Endothelial cell of umbilical vein (primary cell): ENCODE results near the gene CYSLTR2.

Source experiments
- CTCF ChIP-seq, 2 donors: IDR thresholded peaks; 1 replicate in 1 of 2; 2 replicates in 1 of 2; pipeline ENCODE4 v1.5.1; 2011; ENCODE audit warnings: low read length in 2 of 2, mild to moderate bottlenecking in 2 of 2, moderate library complexity in 2 of 2, control low read depth in 1 of 2, inconsistent platforms in 1 of 2, low read depth in 1 of 2; ENCODE audit not compliant: insufficient read depth in 1 of 2; ENCODE audit errors: extremely low read depth in 1 of 2
- EZH2 ChIP-seq: IDR thresholded peaks from 2 replicates; pipeline ENCODE4 v1.6.1; 2012; ENCODE audit warnings: borderline replicate concordance, low read depth, mild to moderate bottlenecking, moderate library complexity, low read length, inconsistent platforms; ENCODE audit not compliant: severe bottlenecking
- GATA2 ChIP-seq: IDR thresholded peaks from 2 replicates; pipeline ENCODE4 v1.7.0; 2011; ENCODE audit warnings: low read depth, mild to moderate bottlenecking, moderate library complexity, mixed read lengths, low read length; ENCODE audit not compliant: insufficient read length, insufficient read depth
- MAX ChIP-seq: IDR thresholded peaks from 2 replicates; pipeline ENCODE4 v1.6.1; 2011; ENCODE audit not compliant: insufficient read depth, insufficient read length
- POLR2A ChIP-seq: IDR thresholded peaks from 2 replicates; pipeline ENCODE4 v1.6.1; 2012; ENCODE audit warnings: low read depth, mild to moderate bottlenecking, control low read depth, low read length
- POLR2AphosphoS5 ChIP-seq: IDR thresholded peaks from 2 replicates; pipeline ENCODE4 v1.6.1; 2012; ENCODE audit warnings: low read depth, mild to moderate bottlenecking, control low read depth, low read length, moderate library complexity; ENCODE audit not compliant: insufficient read depth

- no peak for TF ChIP-seq CTCF (IDR thresholded peaks at IDR 0.05; ENCODE audit: extremely low read depth in 1 of 2, insufficient read depth in 1 of 2, low read depth in 1 of 2, low read length in 2 of 2)
- no peak for TF ChIP-seq POLR2A
- TF ChIP-seq MAX, result no peak
- TF ChIP-seq EZH2, result no peak
- TF ChIP-seq POLR2AphosphoS5, result no peak
- no peak for TF ChIP-seq GATA2
These were observed 69.4 kb downstream of the CYSLTR2 start for GRCh38 chr13:48723168-48723567.
